Measurements from ENCODE around the gene DNM3. TPM values are rescaled to one million over a fixed set of nuclear protein-coding genes. Genes with fewer than 3 reads are reported as not detected.

Gene DNM3
- total RNA-seq, 1 donor, result 0.72 TPM

- Histone ChIP-seq H3K79me2 (ENCODE audit: insufficient read depth, low read length) (peaks cover 12% of the 10 kb centered on the region), H3K4me2 (ENCODE audit: insufficient read depth, low read length) (no peak overlapping the region), H4K20me1 (ENCODE audit: insufficient read depth, low read length) (no peaks in the 10 kb centered on the region), H3K27me3 (ENCODE audit: insufficient read depth, low read length) (no peaks in the 10 kb centered on the region), H3K4me1 (ENCODE audit: insufficient read depth, low read length) (peaks cover 18% of the 10 kb centered on the region), H3K9me3 (ENCODE audit: low read depth, low read length) (no peaks in the 10 kb centered on the region), H3K4me3 (ENCODE audit: insufficient read depth, low read length) (no peak overlapping the region), H3K36me3 (ENCODE audit: insufficient read depth, low read length) (no peaks in the 10 kb centered on the region), H3K27ac (ENCODE audit: low read depth, low read length) (no peak overlapping the region), H2AFZ (ENCODE audit: low read length) (no peak overlapping the region)
- no peak for DNase-seq (ENCODE audit: insufficient read length, low spot score, missing footprints)
- TF ChIP-seq CTCF (IDR thresholded peaks at IDR 0.05; ENCODE audit: extremely low read depth, low read depth, low read length), result no peak
Observed at GRCh38 chr1:172447641-172448040, 606.3 kb downstream of the DNM3 start.

GRCh38 chr1:172448995-172449584 lies 607.8 kb downstream of the DNM3 start:
- Histone ChIP-seq H3K36me3 (ENCODE audit: insufficient read depth, low read length) (no peaks in the 10 kb centered on the region), H3K9me3 (ENCODE audit: low read depth, low read length) (no peaks in the 10 kb centered on the region), H3K4me3 (ENCODE audit: insufficient read depth, low read length) (no peak overlapping the region), H3K27ac (ENCODE audit: low read depth, low read length) (no peak overlapping the region), H3K27me3 (ENCODE audit: insufficient read depth, low read length) (no peaks in the 10 kb centered on the region), H3K79me2 (ENCODE audit: insufficient read depth, low read length) (no peaks in the 10 kb centered on the region), H2AFZ (ENCODE audit: low read length) (peak overlapping the region; percentile 86), H3K4me2 (ENCODE audit: insufficient read depth, low read length) (no peak overlapping the region), H4K20me1 (ENCODE audit: insufficient read depth, low read length) (no peaks in the 10 kb centered on the region), H3K4me1 (ENCODE audit: insufficient read depth, low read length) (peaks cover 13% of the 10 kb centered on the region)
- DNase-seq (ENCODE audit: insufficient read length, low spot score, missing footprints), result no peak
- TF ChIP-seq CTCF (IDR thresholded peaks at IDR 0.05; ENCODE audit: extremely low read depth, low read depth, low read length), result no peak

- peak; percentile 47 for DNase-seq (ENCODE audit: insufficient read length, low spot score, missing footprints)
- no peak overlapping the region for H3K27ac ChIP-seq (ENCODE audit: low read depth, low read length)
- H4K20me1 ChIP-seq (ENCODE audit: insufficient read depth, low read length), result no peaks in the 10 kb centered on the region
- peak; percentile 88 for TF ChIP-seq CTCF (IDR thresholded peaks at IDR 0.05; ENCODE audit: extremely low read depth, low read depth, low read length)
- H2AFZ ChIP-seq (ENCODE audit: low read length), result peak overlapping the region; percentile 86
- no peaks in the 10 kb centered on the region for H3K9me3 ChIP-seq (ENCODE audit: low read depth, low read length)
- H3K79me2 ChIP-seq (ENCODE audit: insufficient read depth, low read length), result no peaks in the 10 kb centered on the region
- H3K36me3 ChIP-seq (ENCODE audit: insufficient read depth, low read length), result no peaks in the 10 kb centered on the region
- H3K4me1 ChIP-seq (ENCODE audit: insufficient read depth, low read length), result peaks cover 13% of the 10 kb centered on the region
- no peaks in the 10 kb centered on the region for H3K27me3 ChIP-seq (ENCODE audit: insufficient read depth, low read length)
- H3K4me2 ChIP-seq (ENCODE audit: insufficient read depth, low read length), result peak overlapping the region; percentile 59
- peak overlapping the region; percentile 14 for H3K4me3 ChIP-seq (ENCODE audit: insufficient read depth, low read length)
Observed at GRCh38 chr1:172449585-172450523, 608.6 kb downstream of the DNM3 start.

GRCh38 chr1:172450524-172450885 lies 609.2 kb downstream of the DNM3 start:
- Histone ChIP-seq H3K36me3 (ENCODE audit: insufficient read depth, low read length) (no peaks in the 10 kb centered on the region), H3K27me3 (ENCODE audit: insufficient read depth, low read length) (no peaks in the 10 kb centered on the region), H2AFZ (ENCODE audit: low read length) (peak overlapping the region; percentile 78), H4K20me1 (ENCODE audit: insufficient read depth, low read length) (no peaks in the 10 kb centered on the region), H3K4me1 (ENCODE audit: insufficient read depth, low read length) (peaks cover 13% of the 10 kb centered on the region), H3K79me2 (ENCODE audit: insufficient read depth, low read length) (no peaks in the 10 kb centered on the region), H3K9me3 (ENCODE audit: low read depth, low read length) (no peaks in the 10 kb centered on the region), H3K27ac (ENCODE audit: low read depth, low read length) (no peak overlapping the region), H3K4me2 (ENCODE audit: insufficient read depth, low read length) (peak overlapping the region; percentile 59), H3K4me3 (ENCODE audit: insufficient read depth, low read length) (no peak overlapping the region)
- no peak for DNase-seq (ENCODE audit: insufficient read length, low spot score, missing footprints)
- TF ChIP-seq CTCF (IDR thresholded peaks at IDR 0.05; ENCODE audit: extremely low read depth, low read depth, low read length), result no peak

Measured in osteoblast (primary cell).